DMS53 treated with DMSO at 0.1 percent for 48 hours (cell line): ENCODE results near the gene AHNAK.

Source experiments
- DNase-seq: peaks from one replicate; lab custom pipeline; 2025; ENCODE audit not compliant: unreplicated experiment; lab: John Stamatoyannopoulos, UW

The AHNAK gene

DNA sequence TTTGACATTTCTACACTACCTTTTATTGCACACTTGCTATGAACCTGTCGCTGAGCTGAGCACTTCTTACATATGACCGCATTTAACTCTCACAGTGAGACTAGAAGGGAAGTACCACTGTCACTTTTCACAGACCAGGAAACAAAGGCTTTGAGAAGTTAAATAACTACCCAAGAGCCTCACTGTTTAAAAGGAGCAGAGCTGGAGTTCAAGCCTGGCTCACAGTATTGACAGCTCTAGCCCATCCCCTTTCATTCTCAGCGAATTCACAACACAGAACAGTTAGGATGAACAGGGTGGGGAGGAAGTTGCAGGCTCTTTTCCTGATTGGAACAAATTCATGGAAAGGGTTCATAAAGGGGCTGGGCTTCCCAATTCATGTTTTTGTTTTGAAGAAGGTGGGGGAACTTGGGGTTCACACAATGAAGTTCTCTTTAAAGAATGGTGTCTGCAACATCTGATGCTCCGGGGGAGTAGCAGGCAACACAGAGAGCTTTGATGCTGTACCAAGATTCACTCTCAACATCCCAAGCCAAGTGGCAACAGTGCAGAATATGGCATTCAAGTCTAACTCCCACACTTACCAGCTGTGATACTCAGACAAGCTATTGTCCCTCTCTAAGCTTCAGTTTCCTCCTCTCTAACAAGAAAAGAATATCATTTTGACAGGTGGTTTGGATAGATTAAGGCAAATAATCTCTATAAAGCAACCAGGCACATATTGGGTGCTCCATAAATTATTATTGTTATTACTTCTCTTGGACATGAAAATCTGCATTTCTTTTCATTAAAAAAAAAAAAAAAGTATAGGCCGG is 110.6 kb downstream of the AHNAK start:
- DNase-seq, result no peak

DNA sequence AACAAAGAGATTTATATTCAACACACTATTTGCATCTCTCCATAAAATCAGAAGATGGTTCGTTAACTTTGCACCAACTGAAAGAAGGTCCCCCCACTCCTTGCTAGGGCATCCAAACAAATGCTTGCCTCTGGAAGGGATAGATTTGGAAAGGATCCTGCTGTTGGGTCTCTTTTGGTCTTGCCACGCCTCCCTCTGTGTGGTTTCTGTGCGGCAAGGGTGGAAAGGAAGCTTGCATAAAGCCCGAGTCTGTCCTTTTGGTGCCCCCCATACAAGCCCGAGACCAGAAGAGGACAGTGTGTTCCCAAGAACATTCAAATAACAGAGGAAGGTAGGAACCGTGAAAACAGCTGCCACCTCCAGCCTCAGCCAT is 112.7 kb downstream of the AHNAK start:
- no peak for DNase-seq

DNA sequence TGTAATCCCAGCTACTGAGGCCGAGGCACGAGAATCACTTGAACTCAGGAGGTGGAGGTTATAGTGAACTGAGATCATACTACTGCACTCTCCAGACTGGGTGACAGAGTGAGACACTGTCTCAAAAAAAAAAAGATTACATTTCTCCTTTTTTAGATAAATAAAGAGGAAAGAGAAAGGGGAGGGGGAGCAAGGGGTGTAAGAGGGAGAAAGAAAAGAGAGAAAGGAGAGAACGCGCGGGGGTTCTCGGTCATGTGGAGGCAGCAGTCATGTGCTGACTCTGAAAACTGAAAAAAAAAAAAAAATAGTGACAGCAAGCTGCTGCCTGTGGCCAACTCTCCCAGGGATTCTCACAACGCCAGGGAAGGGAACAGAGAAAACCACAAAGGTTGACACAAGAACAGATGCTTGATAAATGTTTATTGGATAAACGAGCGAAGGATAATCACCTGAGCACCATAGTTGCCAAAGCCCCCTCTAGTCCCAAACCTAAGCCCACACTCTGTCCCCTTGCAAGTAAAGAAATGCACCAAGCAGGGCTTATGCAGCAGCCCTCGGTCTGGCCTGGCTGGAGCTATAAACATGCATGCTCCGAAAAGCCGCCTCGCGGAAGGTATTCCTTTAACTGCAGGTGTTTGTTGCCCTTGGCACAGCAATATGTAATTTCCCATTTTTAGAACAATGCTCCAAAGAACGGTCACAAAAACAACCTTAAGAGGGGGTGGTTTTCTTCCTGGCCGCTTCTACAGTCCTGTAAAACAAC is 113.3 kb downstream of the AHNAK start:
- no peak for DNase-seq

DNA sequence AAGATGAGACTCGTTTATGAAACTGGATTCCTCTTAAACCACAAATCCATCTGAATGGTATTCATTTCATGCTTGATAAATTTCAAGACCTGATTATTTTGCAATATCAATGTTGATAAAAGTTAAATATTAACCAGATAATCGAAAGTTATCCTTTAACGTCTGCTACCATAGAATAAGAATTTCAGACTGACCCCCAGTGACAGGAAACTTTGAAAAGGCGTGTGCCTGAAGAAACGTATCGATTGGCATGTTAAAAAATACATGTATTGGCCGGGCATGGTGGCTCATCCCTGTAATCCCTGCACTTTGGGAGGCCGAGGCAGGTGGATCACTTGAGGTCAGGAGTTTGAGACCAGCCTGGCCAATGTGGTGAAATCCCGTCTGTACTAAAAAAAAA is 113.9 kb downstream of the AHNAK start:
- no peak for DNase-seq

DNA sequence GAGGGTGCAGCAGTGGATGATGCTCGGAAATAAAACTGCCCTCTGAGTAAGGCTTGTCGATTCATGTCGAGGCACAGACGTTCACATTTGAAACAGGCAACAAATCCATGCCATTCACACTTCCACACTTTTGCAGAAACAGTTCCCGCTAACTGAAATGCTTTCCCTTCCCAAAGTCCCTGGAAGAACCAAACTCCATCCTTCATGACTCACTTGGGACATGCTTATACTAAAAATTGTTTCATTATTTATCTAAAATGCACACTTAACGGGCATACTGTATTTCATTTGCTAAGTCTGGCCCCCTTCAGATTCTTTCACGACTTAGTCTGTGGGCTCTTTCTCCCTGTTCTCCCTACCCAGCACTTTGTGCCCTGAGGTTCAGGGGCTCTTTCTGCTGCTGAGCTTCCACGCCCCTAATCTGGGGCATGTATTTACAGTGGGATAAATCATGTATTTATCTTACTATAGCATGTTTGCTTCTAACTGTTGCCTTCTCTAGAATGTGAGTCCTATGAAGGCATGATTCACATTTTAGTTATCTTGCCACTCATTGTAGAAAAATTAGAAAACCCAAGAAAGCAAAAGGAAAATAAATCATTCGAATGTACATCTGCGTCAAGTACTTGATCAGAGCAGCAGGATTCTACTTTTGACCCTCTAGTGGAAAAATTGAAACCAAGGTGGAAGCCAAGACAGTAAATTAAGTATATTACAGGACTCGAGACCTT is 115.3 kb downstream of the AHNAK start:
- no peak for DNase-seq

DNA sequence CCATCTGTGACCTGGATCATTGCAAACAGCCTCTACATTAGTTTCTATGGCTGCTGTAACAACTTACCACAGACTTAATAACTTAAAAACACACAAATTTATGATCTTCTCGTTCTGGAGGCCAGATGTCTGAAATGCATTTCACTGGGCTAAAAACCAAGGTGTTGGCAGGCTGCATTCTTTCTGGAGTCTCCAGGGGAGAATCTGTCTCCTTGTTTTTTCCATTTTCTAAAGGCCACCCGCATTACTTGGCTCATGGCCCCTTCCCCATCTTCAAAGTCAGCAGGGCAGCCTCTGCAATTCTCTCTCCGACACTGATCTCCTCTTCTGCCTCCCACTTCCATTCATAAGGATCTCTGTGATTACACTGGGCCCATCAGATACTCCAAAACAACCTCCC is 116.2 kb downstream of the AHNAK start:
- DNase-seq, result no peak

DNA sequence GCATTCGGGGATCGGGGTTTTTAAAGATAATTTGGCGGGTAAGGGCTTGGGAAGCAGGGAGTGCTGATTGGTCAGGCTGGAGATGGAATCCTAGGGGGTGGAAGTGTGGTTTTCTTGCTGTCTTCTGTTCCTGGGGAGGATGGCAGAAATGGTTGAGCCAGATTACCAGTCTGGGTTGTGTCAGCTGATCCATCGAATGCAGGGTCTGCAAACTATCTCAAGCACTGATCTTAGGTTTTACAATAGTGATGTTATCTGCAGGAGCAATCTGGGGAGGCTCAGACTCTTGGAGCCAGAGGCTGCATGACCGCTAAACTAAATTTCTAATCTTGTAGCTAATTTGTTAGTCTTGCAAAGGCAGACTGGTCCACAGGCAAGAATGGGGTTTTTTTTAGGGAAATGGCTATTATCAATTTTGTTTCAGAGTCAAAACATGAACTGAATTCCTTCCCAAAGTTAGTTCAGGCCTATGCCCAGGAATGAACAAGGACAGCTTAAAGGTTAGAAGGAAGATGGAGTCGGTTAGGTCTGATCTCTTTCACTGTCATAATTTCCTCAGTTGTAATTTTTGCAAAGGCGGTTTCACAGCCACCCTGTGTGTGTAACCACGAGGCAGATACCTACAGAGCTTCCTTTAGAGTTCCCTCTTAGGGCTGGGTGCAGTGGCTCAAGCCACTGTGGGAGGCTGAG is 117.6 kb downstream of the AHNAK start:
- no peak for DNase-seq

DNA sequence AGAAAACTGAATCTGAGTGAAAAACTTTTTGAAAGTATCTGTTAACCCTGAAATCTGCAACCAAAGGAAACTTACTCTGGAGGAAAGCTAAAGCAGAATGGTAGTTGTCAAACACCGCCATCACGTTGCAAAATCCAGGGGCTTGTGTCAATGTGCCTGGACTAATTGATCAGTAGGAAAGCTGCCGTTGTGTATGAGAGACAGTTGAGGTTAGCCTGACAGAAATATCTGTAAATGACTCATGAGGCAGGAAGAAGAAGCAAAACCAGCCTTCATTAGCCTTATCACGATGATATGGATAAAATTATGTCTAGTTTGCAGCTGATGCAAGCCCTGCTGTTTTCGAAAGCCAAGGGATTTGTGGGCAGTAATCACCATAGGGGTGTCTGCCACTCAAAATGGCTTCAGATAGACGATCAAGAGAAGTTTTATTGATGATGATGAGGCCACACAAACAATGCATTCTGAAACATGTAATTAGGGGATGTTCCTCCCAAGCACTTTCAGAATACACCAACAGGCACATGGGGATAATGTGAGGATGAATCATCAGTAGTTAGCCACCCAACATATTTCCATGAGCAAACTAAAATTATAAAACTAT is 118.9 kb downstream of the AHNAK start:
- DNase-seq, result no peak

DNA sequence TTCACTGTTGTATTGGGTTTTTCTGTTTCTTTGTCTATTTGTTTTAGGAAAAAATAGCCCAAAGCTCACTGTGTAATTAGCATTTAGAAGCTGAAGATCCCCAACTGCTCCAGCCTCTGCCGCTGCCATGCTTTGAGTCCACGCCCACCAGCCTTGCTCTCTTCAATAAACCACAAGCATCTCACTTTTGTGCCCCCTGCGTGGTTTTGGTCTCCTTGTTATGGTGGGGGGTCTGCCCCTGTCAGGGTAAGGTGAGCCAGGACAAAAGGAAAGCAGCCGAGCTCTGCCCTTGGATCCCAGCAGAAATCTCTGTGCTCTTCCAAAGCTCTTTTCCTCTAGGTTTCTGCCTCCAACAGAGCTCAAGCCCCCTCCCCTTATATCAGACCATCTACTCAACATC is 123.6 kb downstream of the AHNAK start:
- DNase-seq, result no peak

DNA sequence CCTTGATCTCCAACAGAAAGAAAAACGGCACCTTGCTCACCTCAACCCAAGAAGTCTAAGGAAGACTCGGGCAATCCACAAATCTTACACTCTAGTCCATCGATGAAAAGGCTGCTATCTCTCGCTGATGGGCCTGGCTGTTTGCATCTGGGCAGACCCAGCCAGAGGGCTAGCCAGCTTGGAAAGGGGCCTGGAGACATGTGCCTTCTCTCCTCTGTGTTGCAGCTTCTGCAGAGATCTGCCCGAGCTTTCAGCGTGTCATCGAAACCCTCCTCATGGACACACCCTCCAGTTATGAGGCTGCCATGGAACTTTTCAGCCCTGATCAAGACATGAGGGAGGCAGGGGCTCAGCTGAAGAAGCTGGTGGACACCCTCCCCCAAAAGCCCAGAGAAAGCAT is 124.6 kb downstream of the AHNAK start:
- DNase-seq, result no peak

DNA sequence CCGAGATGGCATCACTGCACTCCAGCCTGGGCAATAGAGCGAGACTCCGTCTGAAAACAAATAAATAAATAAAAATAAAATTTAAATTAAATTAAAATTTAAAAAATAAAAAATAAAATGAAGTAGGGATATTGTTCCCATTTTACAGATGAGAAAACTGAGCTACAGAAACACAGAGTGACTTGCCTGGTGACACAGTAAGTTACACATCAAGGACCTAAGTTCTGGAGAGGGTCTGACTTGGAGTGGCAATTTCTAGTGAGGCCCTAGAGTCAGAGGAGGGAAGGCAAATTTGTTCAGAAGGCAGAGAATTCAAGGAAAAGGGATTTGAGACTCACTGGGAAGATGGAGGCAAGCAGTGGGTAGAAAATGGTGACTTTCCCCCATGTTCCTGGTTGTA is 125.7 kb downstream of the AHNAK start:
- no peak for DNase-seq

DNA sequence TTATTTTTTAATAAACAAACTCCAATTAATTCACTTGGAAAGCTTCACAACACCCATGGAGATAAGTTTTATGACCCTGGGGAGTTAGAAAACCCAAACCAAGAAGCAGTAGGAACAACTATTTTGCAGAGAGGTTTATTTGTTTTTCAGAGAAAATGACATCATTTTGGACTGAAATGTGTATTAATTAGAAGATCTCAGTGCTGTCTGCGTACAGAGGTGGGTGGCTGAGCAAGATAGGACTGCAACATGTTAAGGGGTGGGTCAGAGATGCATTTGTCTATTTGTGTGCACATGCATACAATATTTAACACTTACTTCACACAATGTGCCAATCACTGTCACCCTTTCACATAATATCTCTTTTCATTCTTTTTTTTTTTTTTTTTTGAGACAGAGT is 126.7 kb downstream of the AHNAK start:
- DNase-seq, result no peak

DNA sequence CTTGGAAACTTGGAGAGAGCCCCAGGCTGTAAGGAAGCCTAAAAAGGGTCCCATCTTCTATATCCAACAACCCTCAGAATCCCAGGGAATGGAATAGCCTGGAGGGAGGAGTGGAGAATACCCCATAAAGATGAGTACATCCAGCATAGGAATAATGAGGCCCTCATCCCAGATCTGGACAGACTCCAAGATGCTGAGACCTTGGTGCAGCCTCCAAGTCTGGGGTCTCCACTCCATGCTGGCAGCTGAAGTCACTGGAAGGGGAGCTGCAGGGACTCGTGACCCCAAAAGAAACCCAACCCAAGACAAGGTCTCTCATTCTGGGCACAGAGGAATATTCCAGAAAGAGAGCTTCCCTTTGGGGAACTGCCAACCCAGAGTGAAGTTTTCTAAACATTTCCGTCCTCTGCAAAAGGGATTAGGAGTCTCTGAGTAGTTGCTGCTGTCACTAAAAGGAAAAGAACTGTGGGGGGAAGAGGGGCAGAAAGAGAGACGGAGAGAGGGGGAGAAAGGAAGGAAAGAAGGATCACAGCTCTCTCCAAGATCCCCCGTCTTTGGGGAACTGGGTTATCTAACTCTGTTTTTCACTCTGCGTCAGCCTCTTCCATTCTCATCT is 127.2 kb downstream of the AHNAK start:
- no peak for DNase-seq

DNA sequence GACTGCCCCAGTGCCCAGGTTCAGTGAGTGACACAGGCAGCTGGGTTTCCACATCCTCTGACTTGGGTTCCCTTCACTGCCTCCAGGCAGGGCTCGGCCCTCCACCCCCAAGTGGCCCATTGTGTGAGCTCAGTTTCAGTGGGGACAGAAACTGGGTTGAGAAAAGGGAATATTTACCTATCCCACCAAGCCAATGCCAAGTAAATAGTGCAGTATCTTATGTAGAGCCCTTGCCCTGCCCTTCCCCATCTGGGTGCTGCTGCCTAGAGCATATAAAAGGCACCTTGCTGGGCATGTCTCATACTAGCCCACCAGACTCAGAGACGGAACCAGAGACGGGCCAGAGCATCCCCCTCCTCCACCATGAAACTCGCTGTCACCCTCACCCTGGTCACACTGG is 127.9 kb downstream of the AHNAK start, which contains the start of gene SCGB1A1:
TSS of gene SCGB1A1 (plus strand) at position 301 of the 400 bp plus-strand sequence. CDS start at position 364, 63 bp downstream.
- DNase-seq, result no peak

DNA sequence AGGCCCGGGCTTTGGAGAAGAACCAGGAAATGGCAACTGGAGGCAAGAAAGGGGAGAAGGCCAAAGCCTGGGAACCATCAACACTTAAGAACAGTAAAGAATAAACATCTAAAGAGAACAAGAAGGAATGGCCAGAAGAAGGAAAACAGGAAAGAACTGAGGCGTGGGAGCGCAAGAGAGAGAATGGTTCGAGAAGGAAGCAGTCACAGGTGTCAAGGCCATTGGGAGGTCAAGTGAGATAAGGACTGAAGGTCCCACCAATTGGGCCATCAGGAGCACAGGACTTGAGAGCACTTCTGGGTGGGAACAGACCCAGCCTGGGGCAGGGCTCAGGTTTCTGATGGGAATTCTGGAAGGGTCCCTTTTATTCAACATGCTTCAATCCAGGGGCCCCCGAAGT is 128.5 kb downstream of the AHNAK start:
- no peak for DNase-seq

DNA sequence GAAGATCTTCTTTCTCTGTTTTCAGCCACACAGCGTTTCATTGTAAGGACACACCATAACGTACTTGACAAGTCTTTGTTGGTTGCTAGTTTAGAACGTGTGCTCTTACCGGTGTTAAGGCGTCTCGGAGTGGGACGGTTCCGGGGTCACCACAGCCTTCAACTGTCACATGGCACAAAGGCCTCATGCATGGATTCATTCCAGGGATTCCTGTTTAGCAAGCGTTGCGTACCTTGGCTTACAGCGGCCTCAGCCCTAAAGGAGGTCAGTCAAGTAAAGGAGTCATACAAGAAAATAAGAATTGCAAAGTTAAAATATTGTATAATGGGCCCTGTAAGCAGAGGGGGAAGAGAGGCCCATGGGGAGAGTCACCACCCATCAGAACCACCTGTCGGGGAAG is 130.0 kb downstream of the AHNAK start:
- no peak for DNase-seq

DNA sequence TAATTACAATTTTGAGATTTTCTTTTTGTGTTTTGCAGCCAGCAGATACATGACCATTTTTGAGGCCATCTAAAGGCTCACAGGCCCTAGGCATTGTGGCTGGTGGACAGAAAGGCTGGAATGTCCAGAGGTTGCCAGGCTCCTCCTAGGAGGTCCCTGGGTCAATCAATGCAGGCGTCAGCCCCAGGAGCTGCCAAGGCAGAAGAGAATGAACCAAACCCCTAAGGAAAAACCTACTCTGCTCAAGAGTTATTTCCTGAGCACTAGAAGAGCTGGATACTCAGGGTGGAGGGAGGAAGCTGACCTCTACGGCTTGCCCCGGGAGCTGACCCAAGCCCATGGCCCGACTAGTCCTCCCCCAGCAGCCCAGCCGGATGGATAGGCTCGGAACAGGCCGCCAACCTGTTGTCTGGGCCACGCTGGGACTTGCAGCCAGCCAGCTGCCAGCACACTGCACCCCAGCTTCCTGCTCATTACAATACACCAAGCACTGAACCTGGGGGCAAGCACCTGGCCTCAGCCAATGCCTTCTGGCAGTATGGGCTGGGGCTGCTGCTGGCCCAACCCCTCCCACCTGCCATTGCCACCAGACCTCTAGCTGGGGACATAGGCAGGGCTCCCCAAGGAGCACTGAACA is 133.4 kb downstream of the AHNAK start:
- no peak for DNase-seq

DNA sequence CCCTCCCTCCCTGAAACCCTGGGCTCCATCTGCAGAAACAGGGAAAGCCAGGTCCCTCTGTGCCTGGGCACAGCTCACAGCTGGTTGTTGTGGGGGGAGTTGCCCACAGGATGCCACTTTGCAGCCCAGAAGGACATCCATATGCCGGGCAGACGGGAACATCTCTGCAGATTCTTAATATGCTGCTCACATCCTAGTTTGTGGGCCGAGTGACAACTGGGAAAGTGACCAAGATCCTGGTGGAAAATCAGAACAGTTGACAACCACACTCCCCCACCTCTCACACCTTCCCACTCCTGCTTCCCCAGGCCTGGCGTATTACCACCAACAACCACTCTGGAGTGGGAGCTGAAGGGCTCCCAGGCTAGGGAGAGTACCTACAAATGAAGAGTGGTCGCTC is 135.1 kb downstream of the AHNAK start:
- DNase-seq, result no peak

DNA sequence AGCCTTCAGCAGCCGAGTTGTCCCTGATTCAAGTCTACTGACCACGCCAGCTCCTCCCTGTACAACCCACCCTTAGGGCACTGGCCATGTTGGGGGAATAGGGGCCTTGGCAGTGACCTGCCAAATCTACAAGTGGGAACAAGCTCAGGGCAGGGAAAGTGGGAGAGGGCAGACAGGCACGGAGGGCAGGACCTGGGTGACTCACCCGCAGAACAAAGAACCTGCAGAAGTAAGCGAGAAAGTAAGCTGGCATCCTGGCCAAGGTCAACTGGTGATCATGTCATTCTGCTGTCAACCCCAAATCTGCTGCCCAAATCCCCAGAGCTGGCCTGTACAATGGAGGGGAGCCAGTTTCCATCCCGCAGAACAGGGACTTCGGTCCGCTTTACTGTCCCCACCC is 135.6 kb downstream of the AHNAK start:
- DNase-seq, result no peak

DNA sequence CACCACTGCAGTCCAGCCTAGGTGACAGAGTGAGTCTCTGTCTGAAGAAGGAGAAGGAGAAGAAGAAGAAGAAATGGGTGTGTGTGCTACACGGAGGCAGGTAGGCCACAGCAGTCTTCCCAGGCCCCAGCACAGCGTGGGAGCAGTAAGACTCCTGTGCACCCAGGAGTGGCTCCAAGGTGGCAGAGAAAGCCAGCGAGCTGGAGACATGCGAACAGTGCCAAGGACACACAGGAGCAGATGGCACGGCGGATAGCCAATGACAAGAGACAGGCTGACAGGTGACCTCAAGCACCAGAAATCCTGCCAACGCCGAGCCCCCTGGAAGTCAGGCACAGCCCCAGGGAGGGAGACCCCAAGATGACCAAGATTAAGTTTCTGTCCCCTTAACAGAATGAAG is 136.8 kb downstream of the AHNAK start:
- no peak for DNase-seq
